Stimulated activated CD8-positive, alpha-beta memory T cell treated with anti-CD3 and anti-CD28 coated beads, Interleukin-4, amount 100 ng/mL, for 48 hours (primary cell): ENCODE results near the gene NDUFB2.
"Not testable (repeated sequence)": the region's sequence is repeated elsewhere in the genome, so short reads cannot be mapped to it uniquely, and the experiment has no call there.

ENCODE experiments used
- DNase-seq: peaks from one replicate; pipeline ENCODE4 v3.0.0-alpha.2; 2020

NDUFB2 gene

GRCh38 chr7:140693849-140694248 is 2.7 kb upstream of the NDUFB2 start:
- DNase-seq, result not testable (repeated sequence)

GRCh38 chr7:140694592-140694991 is 1.9 kb upstream of the NDUFB2 start:
- DNase-seq, result no peak

GRCh38 chr7:140695381-140695780 is 1.1 kb upstream of the NDUFB2 start:
- no peak for DNase-seq

GRCh38 chr7:140696024-140696679 is 356 bp upstream of the NDUFB2 start:
- DNase-seq, result peak; percentile 98

GRCh38 chr7:140697447-140698143 is 1.1 kb downstream of the NDUFB2 start:
- DNase-seq, result no peak

GRCh38 chr7:140698477-140698876 is 2.0 kb downstream of the NDUFB2 start:
- no peak for DNase-seq

GRCh38 chr7:140702774-140703173 is 6.3 kb downstream of the NDUFB2 start:
- no peak for DNase-seq

GRCh38 chr7:140704205-140704604 is 7.7 kb downstream of the NDUFB2 start:
- no peak for DNase-seq

GRCh38 chr7:140707132-140707531 is 10.6 kb downstream of the NDUFB2 start:
- DNase-seq, result no peak

- DNase-seq, result not testable (repeated sequence)
These were observed 12.3 kb downstream of the NDUFB2 start for GRCh38 chr7:140708764-140709163.

GRCh38 chr7:140712392-140712791 is 15.9 kb downstream of the NDUFB2 start:
- DNase-seq, result not testable (repeated sequence)

- no peak for DNase-seq
These were observed 18.0 kb downstream of the NDUFB2 start for GRCh38 chr7:140714331-140715040.

- no peak for DNase-seq
These were observed 23.2 kb downstream of the NDUFB2 start for GRCh38 chr7:140719721-140720120.

- no peak for DNase-seq
These were observed 25.7 kb downstream of the NDUFB2 start for GRCh38 chr7:140722254-140722653.

GRCh38 chr7:140723006-140723405 is 26.5 kb downstream of the NDUFB2 start:
- DNase-seq, result peak; percentile 47

GRCh38 chr7:140723574-140723973 is 27.1 kb downstream of the NDUFB2 start:
- no peak for DNase-seq

- DNase-seq, result no peak
These were observed 28.2 kb downstream of the NDUFB2 start for GRCh38 chr7:140724706-140725105.

- DNase-seq, result no peak
These were observed 29.8 kb downstream of the NDUFB2 start for GRCh38 chr7:140726281-140726680.

GRCh38 chr7:140732416-140732815 is 35.9 kb downstream of the NDUFB2 start:
- no peak for DNase-seq

GRCh38 chr7:140734096-140734495 is 37.6 kb downstream of the NDUFB2 start:
- no peak for DNase-seq

GRCh38 chr7:140734729-140735128 is 38.2 kb downstream of the NDUFB2 start:
- DNase-seq, result no peak

GRCh38 chr7:140738280-140738679 is 41.8 kb downstream of the NDUFB2 start:
- DNase-seq, result no peak

- not testable (repeated sequence) for DNase-seq
These were observed 46.7 kb downstream of the NDUFB2 start for GRCh38 chr7:140743255-140743654.

GRCh38 chr7:140744005-140744404 is 47.5 kb downstream of the NDUFB2 start:
- DNase-seq, result no peak
